ENCODE data around the gene SMARCC1.

The SMARCC1 gene

DNA sequence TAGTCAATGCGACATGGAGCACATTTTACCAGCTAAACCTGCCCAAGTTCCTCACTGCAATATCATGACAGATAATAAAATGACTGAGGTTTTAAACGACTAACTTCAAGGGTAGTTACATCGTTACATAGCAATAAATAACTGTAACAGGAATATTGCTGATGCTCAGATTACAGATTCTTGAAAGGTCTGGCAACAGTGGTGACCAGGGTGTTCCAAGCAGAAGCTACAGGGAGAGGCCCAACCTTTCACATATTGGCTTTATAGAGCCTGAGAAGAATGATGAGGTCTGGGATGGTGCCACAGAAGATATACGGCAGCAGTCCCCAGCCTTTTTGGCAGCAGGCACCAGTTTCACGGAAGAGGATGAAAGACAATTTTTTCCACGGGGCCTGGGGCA, 151.9 kb downstream of the SMARCC1 start:
- H3K9ac ChIP-seq (ENCODE audit: low read depth, low read length, poor library complexity, severe bottlenecking): no peak overlapping the region
- H3K4me2 ChIP-seq (ENCODE audit: low read depth, low read length, poor library complexity, severe bottlenecking): no peak overlapping the region
- H2AFZ ChIP-seq (ENCODE audit: low read length): no peak overlapping the region
- peaks cover 3% of the 10 kb centered on the region for H4K20me1 ChIP-seq (ENCODE audit: insufficient read depth, low read length, poor library complexity, severe bottlenecking)
- no peaks in the 10 kb centered on the region for H3K27me3 ChIP-seq (ENCODE audit: insufficient read depth, low read length, poor library complexity, severe bottlenecking)
- H3K4me3 ChIP-seq (ENCODE audit: low read length, poor library complexity, severe bottlenecking): no peak overlapping the region
- no peaks in the 10 kb centered on the region for H3K79me2 ChIP-seq (ENCODE audit: insufficient read depth, low read length)
- no peaks in the 10 kb centered on the region for H3K9me2 ChIP-seq (replicated peaks; ENCODE audit: low read depth, low read length)
- no peak for TF ChIP-seq EZH2phosphoT487 (IDR thresholded peaks at IDR 0.05; ENCODE audit: borderline replicate concordance)
- TF ChIP-seq, protein P1, sequence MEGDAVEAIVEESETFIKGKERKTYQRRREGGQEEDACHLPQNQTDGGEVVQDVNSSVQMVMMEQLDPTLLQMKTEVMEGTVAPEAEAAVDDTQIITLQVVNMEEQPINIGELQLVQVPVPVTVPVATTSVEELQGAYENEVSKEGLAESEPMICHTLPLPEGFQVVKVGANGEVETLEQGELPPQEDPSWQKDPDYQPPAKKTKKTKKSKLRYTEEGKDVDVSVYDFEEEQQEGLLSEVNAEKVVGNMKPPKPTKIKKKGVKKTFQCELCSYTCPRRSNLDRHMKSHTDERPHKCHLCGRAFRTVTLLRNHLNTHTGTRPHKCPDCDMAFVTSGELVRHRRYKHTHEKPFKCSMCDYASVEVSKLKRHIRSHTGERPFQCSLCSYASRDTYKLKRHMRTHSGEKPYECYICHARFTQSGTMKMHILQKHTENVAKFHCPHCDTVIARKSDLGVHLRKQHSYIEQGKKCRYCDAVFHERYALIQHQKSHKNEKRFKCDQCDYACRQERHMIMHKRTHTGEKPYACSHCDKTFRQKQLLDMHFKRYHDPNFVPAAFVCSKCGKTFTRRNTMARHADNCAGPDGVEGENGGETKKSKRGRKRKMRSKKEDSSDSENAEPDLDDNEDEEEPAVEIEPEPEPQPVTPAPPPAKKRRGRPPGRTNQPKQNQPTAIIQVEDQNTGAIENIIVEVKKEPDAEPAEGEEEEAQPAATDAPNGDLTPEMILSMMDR (conservative IDR thresholded peaks at IDR 0.05; ENCODE audit: low read length): no peak
- H3K4me1 ChIP-seq (ENCODE audit: insufficient read depth, low read length, poor library complexity, severe bottlenecking): no peaks in the 10 kb centered on the region
- H3K36me3 ChIP-seq (ENCODE audit: insufficient read depth, low read length): peaks cover 84% of the 10 kb centered on the region
- H3K9me3 ChIP-seq (ENCODE audit: insufficient read depth, low read depth, low read length): no peaks in the 10 kb centered on the region
- no peaks in the 10 kb centered on the region for H3F3A ChIP-seq (ENCODE audit: low read depth)

DNA sequence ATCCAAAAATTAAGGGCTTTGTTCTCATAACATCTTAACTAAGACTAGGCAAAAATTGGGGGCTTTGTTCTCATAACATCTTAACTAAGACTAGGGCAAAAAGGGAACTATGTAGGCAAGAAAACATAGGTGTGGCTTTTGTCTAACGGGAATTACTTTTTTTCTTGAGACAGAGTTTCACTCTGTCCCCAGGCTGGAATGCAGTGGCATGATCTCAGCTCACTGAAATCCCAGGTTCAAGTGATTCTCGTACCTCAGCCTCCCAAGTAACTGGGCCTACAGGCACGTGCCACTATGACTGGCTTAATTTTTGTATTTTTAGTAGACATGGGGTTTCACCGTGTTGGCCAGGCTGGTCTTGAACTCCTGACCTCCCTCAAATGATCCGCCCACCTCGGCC, 153.3 kb downstream of the SMARCC1 start:
- TF ChIP-seq, protein P1 (conservative IDR thresholded peaks at IDR 0.05; ENCODE audit: low read length): no peak
- no peak for TF ChIP-seq EZH2phosphoT487 (IDR thresholded peaks at IDR 0.05; ENCODE audit: borderline replicate concordance)
- H3F3A ChIP-seq (ENCODE audit: low read depth): no peaks in the 10 kb centered on the region
- H4K20me1 ChIP-seq (ENCODE audit: insufficient read depth, low read length, poor library complexity, severe bottlenecking): no peaks in the 10 kb centered on the region
- H3K9me3 ChIP-seq (ENCODE audit: insufficient read depth, low read depth, low read length): no peaks in the 10 kb centered on the region
- H3K36me3 ChIP-seq (ENCODE audit: insufficient read depth, low read length): peaks cover 83% of the 10 kb centered on the region
- H3K79me2 ChIP-seq (ENCODE audit: insufficient read depth, low read length): no peaks in the 10 kb centered on the region
- no peaks in the 10 kb centered on the region for H3K4me1 ChIP-seq (ENCODE audit: insufficient read depth, low read length, poor library complexity, severe bottlenecking)
- no peak overlapping the region for H3K4me2 ChIP-seq (ENCODE audit: low read depth, low read length, poor library complexity, severe bottlenecking)
- H3K4me3 ChIP-seq (ENCODE audit: low read length, poor library complexity, severe bottlenecking): no peak overlapping the region
- no peaks in the 10 kb centered on the region for H3K27me3 ChIP-seq (ENCODE audit: insufficient read depth, low read length, poor library complexity, severe bottlenecking)
- H2AFZ ChIP-seq (ENCODE audit: low read length): no peak overlapping the region
- no peaks in the 10 kb centered on the region for H3K9me2 ChIP-seq (replicated peaks; ENCODE audit: low read depth, low read length)
- H3K9ac ChIP-seq (ENCODE audit: low read depth, low read length, poor library complexity, severe bottlenecking): no peak overlapping the region

DNA sequence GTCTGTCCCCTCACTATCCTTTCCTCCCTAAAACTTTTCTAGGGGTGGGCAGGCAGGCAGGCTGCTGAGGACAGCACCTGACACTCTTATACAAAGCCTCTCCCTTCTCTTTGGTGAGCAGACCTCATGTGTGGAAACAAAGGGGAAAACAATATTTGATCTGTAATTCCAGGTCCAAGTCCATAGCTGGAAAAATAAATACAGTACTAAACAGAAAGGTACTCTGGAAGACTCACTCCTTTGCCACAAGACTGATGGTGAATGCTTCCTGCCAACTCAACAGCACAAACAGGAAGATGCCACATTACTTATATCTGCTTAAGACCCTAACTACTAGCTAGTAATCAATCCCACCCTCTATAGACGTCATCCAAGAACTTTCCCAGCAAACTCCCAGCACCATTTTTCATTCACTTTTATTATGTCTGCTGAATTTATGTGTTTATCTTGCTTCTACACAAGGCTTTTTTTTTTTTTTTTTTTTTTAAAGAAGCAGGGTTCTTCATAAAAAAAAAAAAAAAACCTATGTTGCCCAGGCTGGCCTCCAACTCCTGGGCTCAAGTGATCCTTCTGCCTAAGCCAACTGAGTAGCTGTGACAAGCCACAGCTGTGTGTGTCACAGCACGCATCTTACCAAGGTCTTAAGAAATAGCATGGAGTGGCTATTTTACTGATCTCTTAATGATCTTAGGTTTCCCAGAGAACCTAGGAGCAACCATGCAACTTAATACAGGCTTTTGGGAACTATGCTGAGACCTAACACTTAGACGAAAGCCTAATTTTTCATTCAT, 158.8 kb downstream of the SMARCC1 start:
- Histone ChIP-seq H3K79me2 (ENCODE audit: insufficient read depth, low read length) (no peaks in the 10 kb centered on the region), H3F3A (ENCODE audit: low read depth) (no peaks in the 10 kb centered on the region), H3K27me3 (ENCODE audit: insufficient read depth, low read length, poor library complexity, severe bottlenecking) (no peaks in the 10 kb centered on the region), H3K4me1 (ENCODE audit: insufficient read depth, low read length, poor library complexity, severe bottlenecking) (no peaks in the 10 kb centered on the region), H4K20me1 (ENCODE audit: insufficient read depth, low read length, poor library complexity, severe bottlenecking) (no peaks in the 10 kb centered on the region), H2AFZ (ENCODE audit: low read length) (no peak overlapping the region), H3K9me2 (replicated peaks; ENCODE audit: low read depth, low read length) (no peaks in the 10 kb centered on the region), H3K4me2 (ENCODE audit: low read depth, low read length, poor library complexity, severe bottlenecking) (no peak overlapping the region), H3K9ac (ENCODE audit: low read depth, low read length, poor library complexity, severe bottlenecking) (no peak overlapping the region), H3K9me3 (ENCODE audit: insufficient read depth, low read depth, low read length) (no peaks in the 10 kb centered on the region), H3K36me3 (ENCODE audit: insufficient read depth, low read length) (peaks cover 86% of the 10 kb centered on the region), H3K4me3 (ENCODE audit: low read length, poor library complexity, severe bottlenecking) (no peak overlapping the region)
- no peak for TF ChIP-seq EZH2phosphoT487 (IDR thresholded peaks at IDR 0.05; ENCODE audit: borderline replicate concordance)
- TF ChIP-seq, protein P1 (conservative IDR thresholded peaks at IDR 0.05; ENCODE audit: low read length): no peak

Data from Loucy (cell line).